ENCODE measurements around the gene PAQR8. TPM values are rescaled to one million over a fixed set of nuclear protein-coding genes. Genes with fewer than 3 reads are reported as not detected.

PAQR8 gene
- total and polyA plus RNA-seq, 2 of the 13 experiments (the other 11 are each of a cell fraction or from before 2014, with no cell fraction given): 37.7 to 50.7 TPM

- TF ChIP-seq ZNF724P (CRISPR knock-in tag; IDR thresholded peaks at IDR 0.05; ENCODE audit: borderline replicate concordance) (no peak), ZSCAN12 (CRISPR knock-in tag; IDR thresholded peaks at IDR 0.05) (0 out of 2 replicates have a peak, but pooled peaks have one; percentile 29), TFE3 (CRISPR knock-in tag; IDR thresholded peaks at IDR 0.05) (peak; percentile 59; the same call in 1 of the 2 replicates), ZNF879 (CRISPR knock-in tag; IDR thresholded peaks at IDR 0.05) (no peak), ATF6 (CRISPR knock-in tag; conservative IDR thresholded peaks at IDR 0.05) (no peak), ARNT (IDR thresholded peaks at IDR 0.05) (no peak), SETDB1 (CRISPR knock-in tag; IDR thresholded peaks at IDR 0.05; ENCODE audit: borderline replicate concordance) (no peak), SYNCRIP (IDR thresholded peaks at IDR 0.05; ENCODE audit: insufficient read depth, low read depth, low read length) (no peak), ZNF780A (CRISPR knock-in tag; IDR thresholded peaks at IDR 0.05) (no peak), ZFP41 (CRISPR knock-in tag; IDR thresholded peaks at IDR 0.05; ENCODE audit: borderline replicate concordance) (no peak), RNF2 (conservative IDR thresholded peaks at IDR 0.05; ENCODE audit: low read depth) (no peak), NFATC3 (CRISPR knock-in tag; IDR thresholded peaks at IDR 0.05) (no peak), RBM22 (optimal IDR thresholded peaks at IDR 0.05; ENCODE audit: low read length) (no peak), RBFOX2 (IDR thresholded peaks at IDR 0.05; ENCODE audit: low read depth, low read length) (peak; percentile 33; the same call in 1 of the 2 replicates), SP2 (CRISPR knock-in tag; IDR thresholded peaks at IDR 0.05) (no peak), PATZ1 (CRISPR knock-in tag; IDR thresholded peaks at IDR 0.05) (no peak; the same call in none of the 2 replicates), ZNF468 (CRISPR knock-in tag; IDR thresholded peaks at IDR 0.05) (no peak), TBP (CRISPR knock-in tag; IDR thresholded peaks at IDR 0.05) (no peak), ATM (IDR thresholded peaks at IDR 0.05; ENCODE audit: borderline replicate concordance) (no peak), SNAPC5 (CRISPR knock-in tag; IDR thresholded peaks at IDR 0.05; ENCODE audit: borderline replicate concordance) (no peak), ADNP (CRISPR knock-in tag; IDR thresholded peaks at IDR 0.05) (no peak), ARID2 (CRISPR knock-in tag; IDR thresholded peaks at IDR 0.05; ENCODE audit: borderline replicate concordance) (no peak), MIER3 (CRISPR knock-in tag; IDR thresholded peaks at IDR 0.05; ENCODE audit: borderline replicate concordance) (peak; percentile 17; the same call in 1 of the 2 replicates)
Observed at GRCh38 chr6:52390361-52390727, 28.4 kb downstream of the PAQR8 start (continued).
